Measurements from ENCODE around the gene TTF2.
A peak's percentile ranks its signal among the peaks of the same experiment; 100 is the strongest.

TTF2 gene

GRCh38 chr1:117046781-117047180 is 13.3 kb upstream of the TTF2 start:
- no peak for DNase-seq (ENCODE audit: low spot score)

GRCh38 chr1:117047271-117047670 is 12.9 kb upstream of the TTF2 start:
- DNase-seq (ENCODE audit: low spot score), result no peak

DNA sequence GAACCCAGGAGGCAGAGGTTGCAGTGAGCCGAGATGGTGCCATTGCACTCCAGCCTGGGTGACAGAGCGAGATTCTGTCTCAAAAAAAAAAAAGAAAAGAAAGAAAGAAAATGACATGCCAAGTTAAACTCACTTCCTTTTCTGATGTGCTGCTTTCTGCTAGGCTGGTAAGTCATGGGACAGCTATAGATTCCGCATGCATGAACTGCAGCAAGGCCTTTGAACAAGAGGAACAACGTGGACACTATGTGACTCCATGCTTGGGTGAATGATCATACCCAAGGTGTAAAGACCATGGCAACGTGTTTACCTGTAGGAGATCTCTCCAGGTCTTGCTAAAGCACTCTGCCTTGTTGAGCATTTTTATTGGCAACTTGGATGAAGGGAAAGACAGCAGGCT is 10.3 kb upstream of the TTF2 start:
- DNase-seq (ENCODE audit: low spot score), result no peak

GRCh38 chr1:117051224-117052064 is 8.7 kb upstream of the TTF2 start:
- DNase-seq (ENCODE audit: low spot score), result peak; percentile 24

DNA sequence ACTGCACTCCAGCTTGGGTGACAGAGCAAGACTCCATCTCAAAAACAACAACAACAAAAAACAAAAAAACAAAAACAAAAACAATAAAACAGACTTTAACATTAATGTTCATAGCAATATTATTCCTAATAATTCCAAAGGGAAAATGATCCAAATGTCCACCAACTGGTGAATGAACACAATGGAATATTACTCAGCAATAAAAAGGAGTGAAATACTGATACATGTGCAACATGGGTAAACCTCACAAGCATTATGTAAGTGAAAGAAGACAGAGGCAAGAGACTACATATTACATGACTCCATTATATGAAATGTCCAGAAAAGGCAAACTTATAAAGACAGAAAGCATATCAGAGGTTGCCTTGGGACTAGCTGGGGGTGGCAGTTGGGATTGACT is 6.1 kb upstream of the TTF2 start:
- DNase-seq (ENCODE audit: low spot score), result no peak

DNA sequence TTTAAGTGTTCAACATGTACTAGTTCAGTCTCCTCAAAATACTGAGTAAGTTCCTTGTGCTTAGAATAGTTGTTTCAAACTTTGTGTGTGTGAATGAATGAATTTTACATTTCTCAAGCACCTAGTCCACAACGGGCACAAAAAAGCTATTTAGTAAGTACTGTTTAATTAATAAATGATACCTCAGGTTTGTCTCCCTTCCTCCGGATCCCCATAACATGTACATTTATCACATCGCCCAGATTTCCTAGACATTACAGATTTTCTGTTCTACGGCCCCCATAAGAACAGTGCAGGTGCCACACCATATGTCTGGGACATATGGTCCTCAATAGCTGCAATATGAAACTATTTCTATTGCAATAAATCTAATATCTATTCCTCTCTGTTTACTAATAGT is 1.3 kb upstream of the TTF2 start:
- DNase-seq (ENCODE audit: low spot score), result no peak

DNA sequence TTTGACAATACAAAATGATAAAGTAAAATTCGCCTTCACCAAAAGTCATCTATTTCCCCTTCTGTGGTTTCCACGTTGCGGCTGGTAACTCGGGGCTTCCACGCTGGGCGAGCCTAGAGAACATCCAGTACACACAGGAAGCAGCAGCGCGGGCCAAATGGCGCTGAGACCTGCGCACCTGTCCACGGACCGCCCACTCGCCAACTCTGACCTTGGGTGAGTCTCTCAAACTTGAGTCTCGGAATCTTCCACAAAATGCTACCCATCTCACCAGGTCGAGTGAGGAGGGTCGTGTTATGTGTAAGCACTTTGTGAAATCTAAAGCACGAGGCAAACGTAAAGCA is 820 bp upstream of the TTF2 start:
- DNase-seq (ENCODE audit: low spot score), result peak; percentile 71

GRCh38 chr1:117060441-117061317 is 553 bp downstream of the TTF2 start:
- DNase-seq (ENCODE audit: low spot score), result peak; percentile 34

DNA sequence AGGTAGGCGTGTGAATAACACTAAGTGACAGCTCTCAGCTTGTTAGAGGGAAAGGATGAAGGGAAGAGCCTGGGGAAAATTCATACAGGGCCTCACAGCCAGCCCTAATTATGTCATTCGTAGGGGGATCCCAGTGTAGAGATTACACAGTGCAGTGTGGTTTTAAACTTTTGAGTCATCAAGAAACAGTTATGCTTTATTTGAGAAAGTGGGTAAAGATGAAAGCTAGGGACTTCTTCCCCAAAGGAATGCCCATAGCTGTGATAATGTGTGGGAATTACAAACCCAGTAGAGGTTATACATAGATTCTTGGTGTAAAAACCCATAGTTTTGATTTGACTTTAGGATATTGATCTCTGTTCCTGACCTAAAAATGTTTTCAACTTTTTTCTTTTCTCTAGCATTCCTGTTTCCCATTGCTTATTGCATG is 1.9 kb downstream of the TTF2 start:
- DNase-seq (ENCODE audit: low spot score), result no peak

GRCh38 chr1:117066367-117066766 is 6.2 kb downstream of the TTF2 start:
- DNase-seq (ENCODE audit: low spot score), result no peak

DNA sequence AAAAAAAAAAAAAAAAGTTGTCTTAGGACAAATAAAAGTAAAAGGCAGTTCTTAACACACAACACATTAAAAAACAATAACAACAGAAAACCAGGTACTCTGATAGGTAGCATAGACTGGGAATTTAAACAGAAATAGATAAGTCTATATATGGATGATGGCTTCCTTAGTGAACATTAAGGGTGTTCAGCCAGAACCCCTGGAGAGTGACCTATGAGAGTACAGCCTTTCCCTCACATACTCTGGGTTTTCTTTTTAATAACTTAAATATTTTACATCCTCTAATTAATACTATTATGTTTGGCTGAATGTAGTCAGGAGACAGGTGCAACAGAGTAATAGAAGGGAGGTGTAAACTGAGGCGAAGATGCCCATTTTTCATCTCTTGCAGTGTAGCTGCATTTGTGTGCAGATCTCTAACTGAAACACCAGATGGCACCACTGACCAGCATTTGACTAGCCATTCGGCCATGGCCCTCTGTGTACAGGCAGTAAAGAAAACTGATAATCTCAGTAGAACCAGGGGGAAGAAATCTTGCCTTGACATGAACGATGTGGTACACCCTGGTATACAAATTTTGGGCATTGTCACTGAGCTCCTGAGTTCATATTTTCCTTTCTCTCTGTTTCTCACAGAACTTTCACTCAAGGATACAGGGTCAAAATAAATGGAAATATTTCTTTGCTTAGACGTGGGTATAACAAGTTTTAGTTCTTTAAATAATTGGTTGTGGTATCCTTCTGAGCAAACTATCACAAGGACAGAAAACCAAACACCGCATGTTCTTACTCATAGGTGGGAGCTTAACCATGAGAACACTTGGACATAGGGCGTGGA is 7.6 kb downstream of the TTF2 start:
- DNase-seq (ENCODE audit: low spot score), result peak; percentile 35

DNA sequence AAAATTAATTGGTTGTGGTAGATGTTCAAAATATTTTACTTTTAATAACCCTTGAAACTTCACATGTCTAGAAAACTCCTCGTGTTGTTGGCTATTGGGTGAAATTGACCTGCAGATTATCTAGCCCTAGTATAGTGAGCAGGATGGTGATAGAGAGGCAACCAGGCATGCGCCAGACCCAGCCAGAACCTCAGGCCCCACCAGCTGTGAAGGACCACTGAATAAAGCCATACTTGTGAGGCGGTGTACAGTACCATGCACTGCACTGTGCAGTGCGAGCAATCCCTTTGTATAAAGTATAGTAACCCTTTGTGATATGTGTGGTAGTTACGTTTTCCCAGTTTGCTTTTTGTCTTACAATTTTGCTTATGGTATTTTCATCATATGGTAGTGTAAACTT is 8.5 kb downstream of the TTF2 start:
- no peak for DNase-seq (ENCODE audit: low spot score)

GRCh38 chr1:117069220-117069844 is 9.2 kb downstream of the TTF2 start:
- no peak for DNase-seq (ENCODE audit: low spot score)

GRCh38 chr1:117070124-117070523 is 10.0 kb downstream of the TTF2 start:
- no peak for DNase-seq (ENCODE audit: low spot score)

DNA sequence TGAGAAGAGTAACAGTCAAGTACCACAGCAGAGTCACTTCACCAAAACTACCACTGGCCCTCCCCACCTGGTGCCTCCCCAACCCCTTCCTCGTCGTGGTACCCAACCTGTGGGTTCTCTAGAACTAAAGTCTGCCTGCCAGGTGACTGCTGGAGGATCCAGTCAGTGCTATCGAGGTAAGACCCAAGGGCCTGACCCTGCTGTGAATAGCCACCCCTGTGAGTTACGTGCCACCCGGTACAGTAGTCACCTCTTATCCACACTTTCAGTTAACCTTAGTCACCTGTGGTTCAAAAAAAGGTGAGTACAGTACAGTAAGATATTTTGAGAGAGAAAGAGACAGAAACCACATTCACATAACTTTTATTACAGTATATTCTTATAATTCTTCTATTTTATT is 16.5 kb downstream of the TTF2 start:
- no peak for DNase-seq (ENCODE audit: low spot score)

GRCh38 chr1:117077267-117077666 is 17.1 kb downstream of the TTF2 start:
- DNase-seq (ENCODE audit: low spot score), result no peak

DNA sequence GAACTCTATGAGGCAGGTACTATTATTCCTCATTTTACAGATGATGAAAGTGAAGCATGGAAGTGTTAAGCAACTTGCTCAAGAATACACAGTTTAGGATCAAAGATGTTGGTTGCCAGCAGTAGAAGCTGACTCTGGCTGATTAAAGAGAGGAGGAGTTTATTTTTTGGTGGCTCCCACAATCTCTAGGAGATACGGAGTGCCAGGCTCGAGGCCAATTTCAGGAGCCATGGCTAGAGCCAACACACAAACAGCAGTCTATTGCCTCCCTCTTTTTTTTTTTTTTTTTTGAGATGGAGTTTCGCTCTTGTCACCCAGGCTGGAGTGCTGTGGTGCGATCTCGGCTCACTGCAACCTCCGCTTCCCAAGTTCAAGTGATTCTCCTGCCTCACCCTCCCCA is 19.6 kb downstream of the TTF2 start:
- DNase-seq (ENCODE audit: low spot score), result no peak

DNA sequence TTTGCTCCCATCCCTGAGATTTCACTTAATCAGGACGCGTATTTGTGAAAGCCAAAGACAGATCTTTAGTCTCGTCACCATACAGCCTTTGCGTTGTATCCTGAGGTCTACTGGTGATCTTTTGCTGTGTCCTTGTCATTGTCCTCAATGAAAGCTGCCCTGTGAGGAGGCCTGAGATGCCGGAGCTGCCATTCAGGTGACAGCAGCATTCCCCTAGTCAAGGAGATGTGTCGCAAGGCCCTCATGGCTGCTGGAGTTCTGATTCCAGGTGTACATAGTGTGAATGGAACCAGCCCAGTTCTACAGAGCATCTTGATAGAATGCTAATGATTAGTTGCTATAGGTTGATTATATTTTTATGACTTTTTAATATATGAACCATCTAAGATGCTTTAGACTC is 24.1 kb downstream of the TTF2 start:
- DNase-seq (ENCODE audit: low spot score), result no peak

- no peak for DNase-seq (ENCODE audit: low spot score)
These were observed 27.6 kb downstream of the TTF2 start for GRCh38 chr1:117087686-117088085.

DNA sequence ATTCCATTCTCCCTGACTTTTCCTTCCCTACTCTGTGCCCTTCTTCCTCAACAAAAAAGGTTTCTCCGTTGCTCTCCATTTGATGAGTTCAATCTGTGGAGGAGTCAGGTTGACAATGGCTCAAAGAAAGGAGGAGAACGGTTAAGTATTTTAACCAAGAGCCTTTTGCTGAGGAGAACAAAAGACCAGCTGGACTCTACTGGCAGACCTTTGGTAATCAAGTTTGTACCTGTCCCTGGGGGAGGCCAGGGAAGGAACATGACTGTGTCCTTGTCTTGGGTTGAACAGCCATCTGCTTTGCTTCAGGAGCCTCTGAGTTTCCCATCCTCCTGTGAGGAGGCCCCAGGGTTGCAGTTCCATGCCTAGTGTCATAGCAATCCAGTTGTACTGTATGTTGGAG is 29.9 kb downstream of the TTF2 start:
- no peak for DNase-seq (ENCODE audit: low spot score)

- no peak for DNase-seq (ENCODE audit: low spot score)
These were observed 32.5 kb downstream of the TTF2 start for GRCh38 chr1:117092594-117092993.

GRCh38 chr1:117093091-117093534 is 33.0 kb downstream of the TTF2 start:
- DNase-seq (ENCODE audit: low spot score), result no peak
